H1 (cell line): ENCODE data around the gene CHD6. TPM values are rescaled to one million over a fixed set of nuclear protein-coding genes. Genes with fewer than 3 reads are reported as not detected.

Source experiments
- CTCF ChIA-PET: fragments of 300-600 bp; sonication (Branson Sonifier 250); formaldehyde crosslinking; loops from one replicate; lab custom pipeline; 2021; ENCODE audit not compliant: partially characterized antibody; lab: Charles Lee
- POLR2A ChIA-PET: fragments of 300-600 bp; sonication (Branson Sonifier 250); formaldehyde crosslinking; loops from one replicate; lab custom pipeline; 2021; ENCODE audit warnings: inconsistent platforms; ENCODE audit not compliant: partially characterized antibody; lab: Charles Lee
- DNase-seq, 2 experiments: peaks; one replicate each; pipeline versions ENCODE4 v3.0.0 to v3.0.0-alpha.2; 2010 to 2022; ENCODE audit warnings: low spot score in 2 of 2, low read depth in 1 of 2, mixed read lengths in 1 of 2
- FAIRE-seq: peaks from 2 replicates; lab custom pipeline; 2011; peaks lifted over from hg19 to GRCh38; lab: Jason Lieb, UNC
- H2AFZ ChIP-seq: 2 replicates; pipeline ENCODE4 v1.8.1; 2012; ENCODE audit warnings: low read length, inconsistent platforms
- H2AK5ac ChIP-seq: 2 replicates; pipeline ENCODE4 v1.6.1; 2013; ENCODE audit warnings: low read depth, low read length
- H2BK120ac ChIP-seq: replicated peaks from 2 replicates; pipeline ENCODE3; 2013; ENCODE audit warnings: low read depth, low read length, inconsistent platforms
- H2BK12ac ChIP-seq: 2 replicates; pipeline ENCODE4 v1.6.1; 2013; ENCODE audit warnings: low read depth, low read length
- H2BK15ac ChIP-seq: 2 replicates; pipeline ENCODE4 v1.6.1; 2013; ENCODE audit warnings: low read length
- H2BK20ac ChIP-seq: 2 replicates; pipeline ENCODE4 v1.6.1; 2013; ENCODE audit warnings: low read length
- H2BK5ac ChIP-seq: 2 replicates; pipeline ENCODE4 v1.6.1; 2013; ENCODE audit warnings: low read depth, low read length
- H3K14ac ChIP-seq: 2 replicates; pipeline ENCODE4 v1.6.1; 2013; ENCODE audit warnings: inconsistent platforms; ENCODE audit not compliant: insufficient read length
- H3K18ac ChIP-seq: 2 replicates; pipeline ENCODE4 v1.6.1; 2013; ENCODE audit warnings: low read length; ENCODE audit errors: extremely low read depth
- H3K23ac ChIP-seq: 2 replicates; pipeline ENCODE4 v1.6.1; 2013; ENCODE audit warnings: inconsistent platforms; ENCODE audit not compliant: insufficient read length
- H3K23me2 ChIP-seq: 2 replicates; pipeline ENCODE4 v1.6.1; 2013; ENCODE audit warnings: low read depth, low read length
- H3K27ac ChIP-seq: 2 replicates; pipeline ENCODE4 v1.6.1; 2011; ENCODE audit warnings: low read depth, low read length, inconsistent platforms
- H3K27me3 ChIP-seq, 4 experiments: replicated peaks in 1 of 4; 1 replicate in 1 of 4; 2 replicates in 3 of 4; pipeline versions ENCODE4 v1.6.1 to v1.8.1; 2011 to 2013; ENCODE audit warnings: low read length in 3 of 4, mild to moderate bottlenecking in 3 of 4, inconsistent platforms in 2 of 4, mixed read lengths in 2 of 4, moderate library complexity in 1 of 4; ENCODE audit not compliant: control insufficient read depth in 3 of 4, insufficient read depth in 3 of 4; ENCODE audit errors: extremely low read depth in 1 of 4
- H3K36me3 ChIP-seq, 4 experiments: 2 replicates each; pipeline versions ENCODE4 v1.6.1 to v1.8.1; 2011 to 2013; ENCODE audit warnings: mild to moderate bottlenecking in 4 of 4, low read length in 3 of 4, moderate library complexity in 2 of 4, control low read depth in 1 of 4, inconsistent platforms in 1 of 4; ENCODE audit not compliant: insufficient read depth in 4 of 4, control insufficient read depth in 2 of 4
- H3K4ac ChIP-seq: replicated peaks from 2 replicates; pipeline ENCODE3; 2013; ENCODE audit warnings: low read length, low read depth, mixed read lengths, inconsistent platforms; ENCODE audit not compliant: insufficient read length
- H3K4me1 ChIP-seq, 4 experiments: replicated peaks in 1 of 4; 1 replicate in 1 of 4; 2 replicates in 3 of 4; pipeline versions ENCODE4 v1.6.1 to v1.8.1; 2011 to 2013; ENCODE audit warnings: low read length in 3 of 4, inconsistent platforms in 2 of 4, mixed read lengths in 1 of 4; ENCODE audit not compliant: insufficient read depth in 4 of 4, control insufficient read depth in 3 of 4
- H3K4me2 ChIP-seq, 2 experiments: 2 replicates each; pipeline versions ENCODE4 v1.6.1 to v1.8.1; 2011 to 2013; ENCODE audit warnings: low read depth in 2 of 2, low read length in 2 of 2, control low read depth in 1 of 2, inconsistent platforms in 1 of 2, mild to moderate bottlenecking in 1 of 2; ENCODE audit not compliant: insufficient read depth in 1 of 2
- H3K4me3 ChIP-seq, 4 experiments: fragments of 200-600, 300-600 bp in 1 of 4; sonication (generic), shearing (Covaris generic), sonication (Bioruptor Twin) in 1 of 4; 2 replicates each; pipeline versions ENCODE4 v1.5.1 to v1.8.1; 2011 to 2016; ENCODE audit warnings: low read length in 4 of 4, low read depth in 3 of 4, control low read depth in 2 of 4, inconsistent platforms in 2 of 4, mild to moderate bottlenecking in 2 of 4, mixed read lengths in 1 of 4, moderate library complexity in 1 of 4; ENCODE audit not compliant: insufficient read depth in 2 of 4; ENCODE audit errors: extremely low read depth in 1 of 4
- H3K56ac ChIP-seq: replicated peaks from 2 replicates; pipeline ENCODE3; 2013; ENCODE audit warnings: low read depth, mild to moderate bottlenecking, mixed read lengths, low read length, inconsistent platforms; ENCODE audit not compliant: insufficient read length
- H3K79me1 ChIP-seq: 2 replicates; pipeline ENCODE4 v1.6.1; 2013; ENCODE audit warnings: low read depth, low read length, control low read depth
- H3K79me2 ChIP-seq, 2 experiments: 2 replicates each; pipeline versions ENCODE4 v1.6.1 to v1.8.1; 2012 to 2013; ENCODE audit warnings: low read length in 2 of 2, mild to moderate bottlenecking in 2 of 2, inconsistent platforms in 1 of 2; ENCODE audit not compliant: insufficient read depth in 2 of 2, control insufficient read depth in 1 of 2
- H3K9ac ChIP-seq, 4 experiments: replicated peaks in 1 of 4; 1 replicate in 1 of 4; 2 replicates in 3 of 4; pipeline versions ENCODE4 v1.6.1 to v1.8.1; 2011 to 2013; ENCODE audit warnings: low read depth in 3 of 4, low read length in 3 of 4, control low read depth in 2 of 4, mild to moderate bottlenecking in 2 of 4, moderate library complexity in 2 of 4, inconsistent platforms in 1 of 4; ENCODE audit errors: extremely low read depth in 1 of 4
- H3K9me3 ChIP-seq, 2 experiments: 2 replicates each; pipeline versions ENCODE4 v1.6.1 to v1.8.1; 2012 to 2013; ENCODE audit warnings: mild to moderate bottlenecking in 2 of 2, moderate library complexity in 2 of 2, control low read depth in 1 of 2, inconsistent platforms in 1 of 2, low read depth in 1 of 2, low read length in 1 of 2, mixed read lengths in 1 of 2; ENCODE audit not compliant: insufficient read depth in 2 of 2
- H4K20me1 ChIP-seq, 2 experiments: replicated peaks in 1 of 2; 2 replicates each; pipeline versions ENCODE3 to v1.8.1; 2011 to 2013; ENCODE audit warnings: inconsistent platforms in 2 of 2, low read length in 2 of 2, mild to moderate bottlenecking in 1 of 2; ENCODE audit not compliant: insufficient read depth in 2 of 2, control insufficient read depth in 1 of 2
- H4K5ac ChIP-seq: 2 replicates; pipeline ENCODE4 v1.6.1; 2013; ENCODE audit warnings: low read length, low read depth, mixed read lengths, inconsistent platforms; ENCODE audit not compliant: insufficient read length
- H4K8ac ChIP-seq: 2 replicates; pipeline ENCODE4 v1.8.0; 2013; ENCODE audit warnings: mild to moderate bottlenecking, moderate library complexity, low read length, inconsistent platforms; ENCODE audit not compliant: insufficient read depth; ENCODE audit errors: extremely low read depth
- H4K91ac ChIP-seq: replicated peaks from 2 replicates; pipeline ENCODE3; 2013; ENCODE audit warnings: low read length, mixed read lengths, inconsistent platforms; ENCODE audit not compliant: insufficient read length
- BCL11A ChIP-seq, 2 experiments: IDR thresholded peaks; one replicate each; pipeline ENCODE4 v1.6.1; 2011; ENCODE audit warnings: low read depth in 2 of 2, low read length in 2 of 2, mild to moderate bottlenecking in 2 of 2
- CEBPB ChIP-seq: IDR thresholded peaks from 2 replicates; pipeline ENCODE4 v1.6.1; 2012; ENCODE audit warnings: low read depth, low read length
- KDM1A ChIP-seq: fragments of 200-600, 300-600 bp; sonication (generic); IDR thresholded peaks from 2 replicates; pipeline ENCODE4 v1.7.1; 2016; ENCODE audit warnings: mild to moderate bottlenecking, low read length, borderline replicate concordance
- NANOG ChIP-seq: IDR thresholded peaks from 2 replicates; pipeline ENCODE4 v1.6.1; 2011; ENCODE audit warnings: low read length, low read depth, mild to moderate bottlenecking, inconsistent platforms; ENCODE audit not compliant: insufficient read depth, poor library complexity, severe bottlenecking
- NRF1 ChIP-seq: IDR thresholded peaks from 2 replicates; pipeline ENCODE4 v1.6.1; 2011; ENCODE audit warnings: mild to moderate bottlenecking, low read depth, low read length, improper control_type of control experiment
- RBBP5 ChIP-seq: IDR thresholded peaks from 2 replicates; pipeline ENCODE4 v1.7.1; 2012; ENCODE audit warnings: low read depth, mild to moderate bottlenecking, inconsistent platforms, low read length, moderate library complexity, borderline replicate concordance
- RNF2 ChIP-seq: fragments of 200-900, 300-1000 bp; sonication (generic); IDR thresholded peaks from 2 replicates; pipeline ENCODE4 v1.7.1; 2016; ENCODE audit warnings: borderline replicate concordance, low read depth, mild to moderate bottlenecking, antibody characterized with exemption, low read length; ENCODE audit not compliant: poor library complexity, severe bottlenecking; ENCODE audit errors: missing control alignments
- SAP30 ChIP-seq: fragments of 300-600 bp; sonication (generic); IDR thresholded peaks from 2 replicates; pipeline ENCODE4 v1.7.1; 2012; ENCODE audit warnings: low read length, moderate library complexity, mild to moderate bottlenecking, inconsistent platforms; ENCODE audit not compliant: insufficient read depth, insufficient replicate concordance
- SUZ12 ChIP-seq: fragments of 200-600 bp; sonication (generic); IDR thresholded peaks from 2 replicates; pipeline ENCODE4 v1.6.1; 2012; ENCODE audit warnings: mild to moderate bottlenecking, inconsistent platforms, low read length, moderate library complexity, mixed read lengths
- YY1 ChIP-seq: IDR thresholded peaks from 2 replicates; pipeline ENCODE4 v1.6.1; 2011; ENCODE audit warnings: low read depth, mild to moderate bottlenecking, low read length
- WGBS, 2 experiments: shearing (Covaris generic) in 1 of 2; methylation state at CpG; one replicate each; pipeline versions ENCODE4 v1.1.6 to v1.1.7; 2013 to 2015; ENCODE audit warnings: low lambda C conversion rate in 2 of 2, mixed read lengths in 2 of 2, inconsistent platforms in 1 of 2, low coverage in 1 of 2, missing lambda C conversion rate in 1 of 2; ENCODE audit not compliant: insufficient replicate concordance in 2 of 2, insufficient coverage in 1 of 2, insufficient read length in 1 of 2; ENCODE audit errors: extremely low coverage in 1 of 2, missing lambda C conversion rate in 1 of 2; 5-methylcytosine and 5-hydroxymethylcytosine counted together
- polyA plus RNA-seq, 7 experiments: library from polyadenylated mRNA; depleted of rRNA in 3 of 7; stranded (reverse) in 5 of 7; unstranded in 2 of 7; fragments of >200 nt in 5 of 7; fragments of 200-250 nt in 2 of 7; gene quantifications; 1 replicate in 5 of 7; 2 replicates in 1 of 7; 4 replicates in 1 of 7; pipeline versions ENCODE4 v1.2.1 to v1.2.3, GENCODE V29; 2011 to 2013; ENCODE audit warnings: missing spikeins in 2 of 7, mixed read lengths in 2 of 7
- total RNA-seq: library from RNA; stranded (reverse); fragmentation: NEBNext Ultra II Directional; extraction: Animal tissue kit (Norgen Biotek cat#: 25700); gene quantifications from 2 replicates; pipeline ENCODE4 v1.2.1, GENCODE V29; 2021

CHD6 gene
- total and polyA plus RNA-seq, 2 of the 8 experiments (the other 6 are each of a cell fraction or from before 2014, with no cell fraction given), result 11.1 to 62.9 TPM

DNA sequence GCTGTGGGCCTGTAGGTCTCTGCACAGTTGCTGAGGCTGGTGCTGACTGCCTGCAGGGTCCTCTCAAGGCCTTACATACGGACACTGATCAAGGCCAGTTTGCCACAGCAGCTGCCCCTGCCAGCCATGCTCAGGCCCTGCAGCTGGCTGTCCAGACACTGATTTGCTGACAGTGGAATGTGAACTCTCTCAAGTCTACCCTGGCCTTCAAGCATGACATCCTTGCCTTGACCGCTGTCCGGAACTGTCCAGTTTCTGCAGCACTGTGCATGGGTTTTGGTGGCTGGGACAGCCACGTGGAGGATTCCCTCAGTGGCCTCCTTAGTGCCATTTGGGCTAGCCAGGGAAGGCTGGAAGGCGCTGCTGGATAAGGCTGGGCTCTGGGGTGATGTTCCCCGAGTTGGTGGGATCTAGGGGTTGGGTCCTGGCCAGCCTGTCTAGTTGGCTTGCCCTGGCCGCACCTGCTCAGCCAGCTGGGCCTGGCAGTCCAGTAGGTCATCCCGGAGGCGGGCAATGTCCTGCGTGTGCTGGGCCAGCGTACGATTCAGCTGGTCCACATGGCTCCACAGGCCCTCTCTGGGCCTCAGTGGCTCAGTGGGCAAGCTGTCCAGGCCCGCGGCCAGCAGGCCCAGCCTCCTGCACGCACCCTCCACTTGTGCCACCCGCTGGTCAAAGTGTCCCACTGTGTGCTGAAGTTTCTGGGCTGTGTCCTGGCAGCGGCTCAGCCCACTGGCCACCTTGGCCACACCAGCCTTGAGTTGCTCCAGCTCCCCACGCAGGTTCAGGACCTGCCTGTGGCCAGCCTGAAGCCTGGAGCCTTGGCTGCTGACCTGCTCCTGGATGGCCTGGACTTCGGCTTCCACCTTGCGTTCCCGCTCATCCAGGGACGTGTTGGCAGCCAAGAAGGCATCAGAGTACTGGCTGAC, 257.1 kb downstream of the CHD6 start:
- Histone ChIP-seq H4K8ac (peak overlapping the region; percentile 64; the same call in 1 of the 2 replicates), H3K9ac (no peak overlapping the region), H3K79me2 (no peaks in the 10 kb centered on the region), H3K4me2 (no peak overlapping the region), H2AFZ (no peak overlapping the region), H3K9me3 (no peaks in the 10 kb centered on the region), H3K14ac (no peak overlapping the region), H2BK20ac (no peak overlapping the region), H3K4me1 (no peaks in the 10 kb centered on the region; a peak in 2 of 7 replicates), H2BK5ac (no peak overlapping the region), H3K23me2 (peaks cover 2% of the 10 kb centered on the region; the same call in 1 of the 2 replicates), H3K56ac (no peak overlapping the region), H3K27ac (no peak overlapping the region; the same call in 1 of the 2 replicates), H4K91ac (no peak overlapping the region), H3K27me3 (peaks cover 11 to 18% (median 17%) of the 10 kb centered on the region in 4 experiments; a peak in 6 of 7 replicates), H2AK5ac (no peak overlapping the region), H3K18ac (no peak overlapping the region), H4K20me1 (peaks cover 2 to 7% of the 10 kb centered on the region in 2 experiments), H2BK12ac (no peak overlapping the region), H4K5ac (no peak overlapping the region), H3K4ac (no peak overlapping the region), H2BK120ac (no peak overlapping the region), H3K36me3 (no peaks in the 10 kb centered on the region), H2BK15ac (no peak overlapping the region), H3K23ac (no peak overlapping the region), H3K4me3 (no peak overlapping the region), H3K79me1 (no peaks in the 10 kb centered on the region)
- WGBS, 2 experiments, result 88% methylated on average over 21 of the region's 22 CpGs; no CpG with 5 or more reads in 1 of the 2 experiments
- ChIA-PET POLR2A (interaction anchor here (1.3 kb wide), 1 partner anchor 12 kb away, joined by 5 read pairs; no protein-coding TSS in a partner anchor), CTCF (interaction anchor here (0.8 to 2.3 kb wide), 8 partner anchors 10 to 111 kb away, joined by 3 to 12 read pairs (median 5); partner anchors contain the start of gene LPIN3)
- DNase-seq (no peak), FAIRE-seq (no peak)
- TF ChIP-seq RBBP5 (no peak), KDM1A (no peak), BCL11A (IDR thresholded peaks at IDR 0.05; ENCODE audit: low read depth in 2 of 2, low read length in 2 of 2) (no peak), CEBPB (no peak), RNF2 (no peak), NRF1 (no peak), SAP30 (no peak), NANOG (no peak), SUZ12 (no peak), YY1 (no peak)
